ENCODE data around the gene PCGF2.
"Not testable (repeated sequence)": the region's sequence is repeated elsewhere in the genome, so short reads cannot be mapped to it uniquely, and the experiment has no call there.

PCGF2 gene

DNA sequence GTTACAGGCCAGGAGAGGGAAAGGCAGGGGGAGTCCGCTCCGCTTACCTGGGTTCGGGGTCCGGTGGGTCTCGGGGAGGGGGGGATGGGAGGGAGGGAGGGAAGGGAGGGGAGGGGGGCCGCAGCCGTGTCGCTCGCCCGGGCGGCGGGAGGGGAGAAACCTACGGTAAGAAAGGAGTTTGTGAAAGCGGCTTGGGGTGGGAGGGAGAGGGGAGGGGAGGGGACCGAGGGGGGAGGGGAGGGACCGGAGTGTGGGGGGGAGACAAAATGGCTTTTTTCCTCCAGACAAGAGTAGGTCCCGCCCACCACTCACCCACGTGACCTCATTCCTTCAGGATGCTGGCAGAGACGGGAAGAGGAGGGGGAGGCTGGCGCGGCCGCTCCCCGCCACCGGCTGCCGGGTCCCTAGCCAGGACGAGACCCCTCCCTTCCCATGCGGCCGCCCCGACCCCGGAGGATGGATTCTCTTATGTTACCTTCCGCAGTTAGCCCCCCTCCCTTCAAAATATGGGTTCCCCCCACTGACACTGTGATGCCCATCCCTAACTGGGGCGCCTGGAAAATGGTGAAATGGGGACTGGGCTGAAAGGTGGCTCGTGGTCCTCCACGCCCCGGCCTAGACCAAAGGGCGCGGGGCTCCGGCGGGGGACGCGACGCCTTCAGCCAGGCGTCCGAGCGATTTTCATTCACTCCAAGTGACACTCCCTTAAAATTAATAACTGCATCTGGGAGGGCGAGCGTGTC lies at the start of gene PCGF2:
TSS of gene PCGF2 (minus strand) at position 188 of the 743 bp plus-strand sequence. CDS start 7,934 bp downstream, outside the sequence.
- peak; percentile 87 for DNase-seq (ENCODE audit: low spot score)

DNA sequence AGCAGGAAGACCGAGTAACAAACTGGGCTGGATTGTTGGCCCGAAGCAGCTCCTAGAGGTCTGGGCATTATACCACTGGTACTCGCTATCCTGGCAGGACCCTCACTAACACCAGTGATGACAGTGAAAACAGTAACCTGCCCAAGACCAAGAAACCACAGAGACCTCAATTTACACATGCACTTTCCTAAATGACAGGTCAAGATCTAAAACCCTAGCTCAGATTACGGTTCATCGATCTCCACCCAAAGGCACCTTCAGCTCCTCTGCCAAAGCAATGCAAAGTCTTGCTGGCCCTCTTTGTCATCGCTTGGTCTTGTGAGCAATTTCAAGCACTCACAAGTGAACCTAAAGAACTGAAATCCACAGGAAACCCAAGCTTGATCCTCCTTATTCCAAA lies 49.7 kb upstream of the PCGF2 start:
- no peak for DNase-seq (ENCODE audit: low spot score)

GRCh38 chr17:38797158-38797490 lies 49.0 kb upstream of the PCGF2 start:
- no peak for DNase-seq (ENCODE audit: low spot score)

DNA sequence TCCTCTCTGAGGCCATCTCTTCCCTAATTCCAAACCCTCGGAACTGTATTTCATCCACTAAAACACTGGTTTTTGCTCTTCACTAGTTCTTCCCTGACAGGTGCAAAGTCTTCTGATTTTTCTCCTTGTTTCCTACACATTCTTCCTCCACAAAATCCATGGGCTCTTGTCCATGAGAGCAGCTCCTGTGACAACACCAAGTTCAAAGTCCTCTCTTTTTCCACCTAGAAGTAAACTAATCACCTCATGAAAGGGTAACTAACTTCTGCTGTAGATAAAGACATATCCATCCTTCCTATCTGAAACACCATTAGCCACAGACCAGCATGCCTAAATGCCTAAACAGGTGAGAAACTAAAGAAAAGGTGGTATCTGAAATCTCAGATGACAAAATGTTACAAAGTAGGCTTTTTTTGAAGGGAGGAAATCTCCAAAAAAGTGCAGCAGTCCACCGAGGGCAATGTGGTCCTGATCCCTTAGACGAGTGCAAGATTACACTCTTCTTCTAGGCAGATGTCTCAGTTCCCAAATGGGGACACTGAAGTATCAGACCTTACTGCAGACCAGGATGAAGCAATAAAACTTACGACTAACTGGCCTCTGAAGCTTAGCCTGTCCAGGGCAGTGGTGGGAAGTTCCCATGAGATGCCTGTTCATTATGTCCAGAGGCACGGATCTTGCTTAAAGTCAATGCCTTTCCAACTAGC lies 48.5 kb upstream of the PCGF2 start:
- DNase-seq (ENCODE audit: low spot score): no peak

DNA sequence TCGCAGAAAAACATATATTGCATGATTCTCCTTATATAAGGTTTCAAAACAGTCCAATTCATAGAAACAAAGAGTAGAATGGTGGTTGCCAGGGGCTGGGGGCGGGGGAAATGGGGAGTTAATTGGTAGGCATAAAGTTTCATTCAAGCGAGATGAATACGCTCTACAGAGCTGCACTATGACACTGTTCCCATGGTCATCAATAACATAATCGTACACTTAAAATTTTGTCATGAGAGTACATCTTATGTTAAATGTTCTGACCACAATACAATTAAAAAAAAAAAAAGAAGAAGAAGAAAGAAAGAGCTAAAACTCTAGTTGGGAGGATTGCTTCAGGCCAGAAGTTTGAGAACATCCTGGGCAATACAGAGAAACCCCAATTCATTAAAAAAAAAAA lies 46.1 kb upstream of the PCGF2 start:
- no peak for DNase-seq (ENCODE audit: low spot score)

DNA sequence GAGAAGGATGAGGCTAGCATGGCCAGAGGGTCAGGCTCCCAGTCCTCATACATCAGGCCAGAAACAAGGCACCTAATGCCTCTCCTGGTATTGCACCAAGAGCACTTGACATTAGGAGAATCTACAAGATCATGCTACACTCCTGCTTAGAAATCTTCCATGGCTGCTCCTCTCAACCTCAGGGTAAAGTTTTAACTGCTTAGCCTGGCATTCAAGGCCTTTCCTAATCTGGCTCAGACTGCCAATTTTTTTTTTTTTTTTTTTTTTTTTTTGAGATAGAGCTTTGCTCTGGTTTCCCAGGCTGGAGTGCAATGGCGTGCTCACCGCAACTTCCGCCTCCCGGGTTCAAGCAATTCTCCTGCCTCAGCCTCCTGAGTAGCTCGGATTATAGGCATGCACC lies 43.0 kb upstream of the PCGF2 start:
- DNase-seq (ENCODE audit: low spot score): no peak

DNA sequence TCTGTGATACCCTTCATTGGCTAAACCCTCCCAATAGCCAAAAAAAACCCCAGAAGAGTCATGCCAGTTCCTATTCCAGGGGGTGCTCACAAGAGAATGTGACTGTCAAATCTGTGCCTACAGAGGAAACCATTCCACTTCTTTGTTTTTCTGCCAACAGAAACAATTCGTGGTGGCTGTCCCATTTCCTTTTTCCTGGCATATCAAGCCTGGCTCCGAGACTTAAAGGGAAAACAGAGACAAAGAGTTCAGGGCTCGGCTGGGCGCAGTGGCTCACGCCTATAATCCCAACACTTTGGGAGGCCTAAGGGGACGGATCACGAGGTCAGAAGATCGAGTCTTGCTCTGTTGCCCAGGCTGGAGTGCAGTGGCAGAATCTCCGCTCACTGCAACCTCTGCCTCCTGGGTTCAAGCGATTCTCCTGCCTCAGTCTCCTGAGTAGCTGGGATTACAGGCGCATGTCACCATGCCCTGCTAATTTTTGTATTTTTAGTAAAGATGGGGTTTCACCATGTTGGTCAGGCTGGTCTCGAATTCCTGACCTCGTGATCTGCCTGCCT lies 42.1 kb upstream of the PCGF2 start:
- not testable (repeated sequence) for DNase-seq (ENCODE audit: low spot score)

GRCh38 chr17:38789185-38789584 lies 41.0 kb upstream of the PCGF2 start:
- DNase-seq (ENCODE audit: low spot score): no peak

- DNase-seq (ENCODE audit: low spot score): not testable (repeated sequence)
Observed at GRCh38 chr17:38787999-38788398, 39.9 kb upstream of the PCGF2 start.

GRCh38 chr17:38786372-38786771 lies 38.2 kb upstream of the PCGF2 start:
- DNase-seq (ENCODE audit: low spot score): no peak

- no peak for DNase-seq (ENCODE audit: low spot score)
Observed at GRCh38 chr17:38783227-38783626, 35.1 kb upstream of the PCGF2 start.

DNA sequence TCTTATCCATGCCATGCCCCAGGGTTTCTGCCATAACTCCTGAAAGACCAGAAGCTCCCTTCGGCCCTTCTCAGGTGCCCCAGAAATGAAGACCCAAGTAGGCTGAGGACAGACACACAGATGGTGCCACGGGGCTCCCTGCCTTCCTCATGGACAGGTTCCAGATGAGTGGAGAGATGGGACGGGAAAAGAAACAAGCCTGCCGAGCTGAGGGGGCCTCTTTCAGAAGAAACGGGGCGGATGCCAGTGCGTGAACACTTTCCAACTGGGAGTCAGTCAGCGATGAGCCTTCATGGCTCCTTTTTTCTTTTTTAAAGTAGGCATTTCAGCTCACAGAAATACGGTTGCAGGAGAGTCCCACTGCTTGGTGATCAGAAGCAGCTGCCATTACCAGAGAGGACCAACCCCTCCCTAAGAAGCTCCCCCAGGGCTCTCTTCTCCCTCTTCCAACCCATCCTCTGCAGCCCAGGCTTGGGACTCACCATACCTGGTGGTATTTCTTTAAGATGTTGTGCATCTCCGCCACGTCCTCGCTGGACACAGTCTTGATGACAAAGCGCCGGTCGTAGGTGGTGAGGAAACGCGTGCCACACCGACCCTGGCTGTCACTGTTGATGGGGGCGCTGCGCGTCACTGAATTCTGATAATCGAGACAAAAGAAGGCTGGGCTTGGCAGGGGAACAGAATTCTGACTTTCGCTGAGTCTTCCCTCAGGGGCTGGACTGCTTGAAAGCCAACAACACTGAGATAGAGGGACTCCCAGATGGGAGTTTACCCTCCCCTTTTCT lies 32.0 kb upstream of the PCGF2 start:
- DNase-seq (ENCODE audit: low spot score): no peak

DNA sequence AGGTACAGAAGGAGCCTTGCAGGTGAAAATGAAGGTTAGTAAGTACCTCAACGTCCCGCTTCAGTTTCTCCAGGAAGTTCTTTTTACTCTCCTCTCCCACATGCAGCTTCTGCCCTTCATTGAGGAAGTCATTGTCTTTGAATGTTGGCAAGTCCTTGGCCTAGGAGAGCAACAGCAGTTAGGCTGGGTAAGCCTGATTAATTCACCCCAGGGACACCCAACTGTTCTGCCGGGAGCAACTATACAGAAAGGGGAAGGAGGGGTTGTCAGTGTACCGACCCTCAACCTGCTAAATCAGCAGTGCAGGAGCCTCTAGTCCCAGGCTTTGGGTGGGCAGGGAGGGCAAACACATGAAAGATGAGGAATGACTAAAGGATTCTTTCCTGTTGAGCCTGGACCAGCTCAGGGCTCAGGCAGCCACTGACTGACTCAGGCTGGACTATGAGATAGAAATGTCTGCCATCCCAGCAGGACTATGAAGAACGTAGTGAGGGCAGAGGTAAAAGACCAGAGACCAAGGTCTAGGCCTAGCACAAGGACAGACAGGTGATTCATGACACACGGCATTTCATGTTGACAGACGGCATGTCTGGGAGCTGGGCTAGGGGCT lies 29.6 kb upstream of the PCGF2 start:
- DNase-seq (ENCODE audit: low spot score): no peak

DNA sequence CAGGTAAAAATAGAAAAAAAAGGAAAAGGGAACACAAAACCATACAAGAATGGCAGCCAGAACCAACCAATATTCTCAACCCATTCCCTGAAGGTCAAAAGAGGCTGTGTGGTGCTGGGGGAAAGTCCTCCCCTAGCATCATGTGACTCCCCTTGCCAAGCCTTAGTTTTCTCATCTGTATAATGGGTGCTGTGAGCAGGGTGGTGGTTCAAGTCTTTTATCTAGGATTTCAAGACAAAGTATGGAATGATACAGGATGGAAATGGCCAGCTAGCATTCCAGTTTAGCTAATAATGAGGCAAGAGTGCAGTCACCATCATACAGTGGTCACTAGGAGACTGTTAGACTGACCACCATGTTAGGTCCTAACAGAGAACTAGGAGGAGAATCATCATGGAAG lies 25.1 kb upstream of the PCGF2 start:
- no peak for DNase-seq (ENCODE audit: low spot score)

DNA sequence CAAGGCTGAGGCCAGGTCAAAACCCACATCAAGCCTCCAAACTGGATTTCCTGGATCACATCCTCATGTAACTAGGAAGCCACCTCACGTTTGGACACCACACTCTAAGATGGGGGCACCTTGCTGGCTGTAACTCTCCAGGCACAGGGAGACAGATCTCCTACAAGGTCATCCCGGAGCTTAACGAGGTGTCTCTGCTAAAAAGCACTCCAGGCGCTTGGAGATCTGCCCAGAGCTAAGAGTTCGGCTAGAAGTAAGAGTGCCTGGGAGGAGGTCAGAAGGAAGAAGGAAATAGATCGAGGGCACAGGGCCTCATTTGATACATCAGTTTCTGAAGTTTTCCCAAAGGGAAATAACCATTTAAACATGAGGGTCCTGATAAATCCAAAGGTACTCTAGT lies 20.3 kb upstream of the PCGF2 start:
- DNase-seq (ENCODE audit: low spot score): no peak

DNA sequence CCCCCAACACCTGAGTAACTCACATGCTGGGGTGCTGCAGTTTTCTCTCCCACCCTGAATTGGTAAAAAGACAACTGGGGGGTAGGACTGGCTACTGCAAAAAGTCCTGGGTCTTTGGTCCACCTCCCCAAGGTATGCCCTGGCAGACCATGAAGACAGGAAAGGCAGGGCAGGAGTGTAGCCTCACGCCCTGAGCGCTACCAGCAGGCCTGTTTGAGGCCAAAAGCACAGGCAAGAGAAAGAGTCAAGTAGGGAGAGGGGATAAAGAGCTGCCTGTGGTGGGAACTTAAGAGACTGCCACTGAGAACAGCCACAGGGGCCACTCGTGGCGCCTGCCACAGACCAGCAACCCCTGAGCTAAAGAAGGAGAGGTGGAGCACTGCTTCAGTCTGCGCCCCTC lies 18.2 kb upstream of the PCGF2 start:
- no peak for DNase-seq (ENCODE audit: low spot score)

GRCh38 chr17:38762231-38762630 lies 14.1 kb upstream of the PCGF2 start:
- no peak for DNase-seq (ENCODE audit: low spot score)

- DNase-seq (ENCODE audit: low spot score): no peak
Observed at GRCh38 chr17:38761612-38762011, 13.5 kb upstream of the PCGF2 start.

GRCh38 chr17:38753071-38753506 lies 5.0 kb upstream of the PCGF2 start:
- no peak for DNase-seq (ENCODE audit: low spot score)

DNA sequence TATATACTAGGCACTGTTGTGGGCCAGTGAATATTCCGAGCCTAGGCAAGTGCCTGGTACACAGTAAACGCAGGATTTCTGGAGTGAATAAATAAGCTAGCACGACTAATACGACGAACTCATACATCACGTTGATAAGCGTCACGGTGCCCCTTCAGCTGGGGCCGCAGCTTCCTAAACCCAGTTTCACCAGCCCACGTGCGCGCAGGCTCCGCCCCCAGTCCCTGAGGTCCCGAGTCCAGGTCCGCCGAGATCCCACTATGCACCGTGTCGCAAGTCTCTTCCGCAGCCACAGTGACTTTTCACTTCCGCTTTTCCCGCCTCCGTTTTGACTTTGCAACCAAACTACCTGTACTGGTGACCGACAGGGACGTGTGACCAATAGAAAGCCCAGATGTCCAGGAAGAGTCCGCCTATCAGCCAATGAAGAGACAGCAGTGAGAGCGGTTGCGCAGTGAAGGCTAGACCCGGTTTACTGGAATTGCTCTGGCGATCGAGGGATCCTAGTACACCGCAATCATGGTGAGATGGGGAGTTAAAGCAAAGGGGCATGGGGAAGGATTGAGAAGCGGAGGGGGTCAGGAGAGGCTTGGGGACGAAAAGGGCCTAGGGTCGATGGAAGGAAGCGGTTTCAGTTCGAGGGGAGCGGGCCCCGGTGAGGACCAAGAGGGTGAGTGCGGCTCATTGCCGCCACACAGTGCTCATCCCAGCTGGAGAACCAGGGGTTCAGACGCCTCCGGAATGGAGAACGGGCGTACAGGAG lies 4.4 kb upstream of the PCGF2 start, which contains the start of gene PSMB3:
TSS of gene PSMB3 (plus strand) at position 434 of the 763 bp plus-strand sequence. CDS start at position 520, 86 bp downstream.
- DNase-seq (ENCODE audit: low spot score): peak; percentile 99

GRCh38 chr17:38751808-38752307 lies 3.7 kb upstream of the PCGF2 start:
- DNase-seq (ENCODE audit: low spot score): peak; percentile 87
